ENCODE results near the gene MARCHF2. TPM values are rescaled to one million over a fixed set of nuclear protein-coding genes. Genes with fewer than 3 reads are reported as not detected.

The MARCHF2 gene
- total RNA-seq, 4 donors from 2014 or later: 86.1 to 381 (median 118) TPM

- in situ Hi-C loops (cut with MboI; ENCODE audit: low pct_ligation_motif_present in 1 of 4, low pct_unique_long_range_greater_than_20kb in 1 of 4, low sequenced_read_pairs in 3 of 4) (no loop called here), intact Hi-C loops (cut with DNase I; ENCODE audit: low total_unique reads) (no loop called here)
- 35% methylated on average over 11 of the region's 11 CpGs; no CpG with 5 or more reads in 1 of the 2 donors for WGBS, 2 donors (ENCODE audit: low coverage in 1 of 2)
- TF ChIP-seq POLR2AphosphoS5 (IDR thresholded peaks at IDR 0.05) (peak in 2 of 3 donors; percentile 34 to 73), EP300 (IDR thresholded peaks at IDR 0.05; ENCODE audit: low read depth) (no peak)
- Histone ChIP-seq H3K4me3 (peak overlapping the region in 1 of 4 donors; percentile 4), H3K27me3 (no peaks in the 10 kb centered on the region), H3K27ac (peak overlapping the region; percentile 99 to 100 (median 100)), H3K9me3 (no peaks in the 10 kb centered on the region), H3K36me3 (no peaks in the 10 kb centered on the region), H3K4me1 (peaks cover 21 to 52% (median 32%) of the 10 kb centered on the region in 4 donors)
- DNase-seq: no peak
Observed at GRCh38 chr19:8392017-8392591, 21.0 kb upstream of the MARCHF2 start.

- in situ Hi-C loops (cut with MboI; ENCODE audit: low pct_ligation_motif_present in 1 of 4, low pct_unique_long_range_greater_than_20kb in 1 of 4, low sequenced_read_pairs in 3 of 4): no loop called here
- H3K27me3 ChIP-seq: no peaks in the 10 kb centered on the region
- intact Hi-C loops (cut with DNase I; ENCODE audit: low total_unique reads): no loop called here
- no peak overlapping the region for H3K4me3 ChIP-seq
- peak overlapping the region; percentile 99 to 100 (median 100) for H3K27ac ChIP-seq
- TF ChIP-seq CTCF (IDR thresholded peaks at IDR 0.05): no peak
- no peak for TF ChIP-seq POLR2AphosphoS5 (IDR thresholded peaks at IDR 0.05)
- TF ChIP-seq POLR2A (IDR thresholded peaks at IDR 0.05): no peak
- TF ChIP-seq EP300 (IDR thresholded peaks at IDR 0.05; ENCODE audit: low read depth): no peak
- H3K36me3 ChIP-seq: no peaks in the 10 kb centered on the region
- no peak for DNase-seq
- WGBS, 2 donors (ENCODE audit: low coverage in 1 of 2): 62 to 100% methylated on average over 2 to 6 of the region's 8 CpGs
- peaks cover 22 to 59% (median 34%) of the 10 kb centered on the region in 4 donors for H3K4me1 ChIP-seq
- H3K9me3 ChIP-seq: no peaks in the 10 kb centered on the region
Observed at GRCh38 chr19:8393192-8393870, 19.8 kb upstream of the MARCHF2 start.

GRCh38 chr19:8393871-8394250, 19.2 kb upstream of the MARCHF2 start:
- intact Hi-C loops (cut with DNase I; ENCODE audit: low total_unique reads) (no loop called here), in situ Hi-C loops (cut with MboI; ENCODE audit: low pct_ligation_motif_present in 1 of 4, low pct_unique_long_range_greater_than_20kb in 1 of 4, low sequenced_read_pairs in 3 of 4) (no loop called here)
- peaks cover 22 to 59% (median 34%) of the 10 kb centered on the region in 4 donors for H3K4me1 ChIP-seq
- TF ChIP-seq CTCF (IDR thresholded peaks at IDR 0.05) (no peak), POLR2A (IDR thresholded peaks at IDR 0.05) (no peak), POLR2AphosphoS5 (IDR thresholded peaks at IDR 0.05) (no peak), EP300 (IDR thresholded peaks at IDR 0.05; ENCODE audit: low read depth) (no peak)
- no peaks in the 10 kb centered on the region for H3K27me3 ChIP-seq
- H3K27ac ChIP-seq: peak overlapping the region; percentile 99 to 100 (median 100)
- H3K4me3 ChIP-seq: no peak overlapping the region
- H3K9me3 ChIP-seq: no peaks in the 10 kb centered on the region
- no peaks in the 10 kb centered on the region for H3K36me3 ChIP-seq
- WGBS, 2 donors (ENCODE audit: low coverage in 1 of 2): 99% methylated on average over 8 of the region's 8 CpGs; no CpG with 5 or more reads in 1 of the 2 donors
- DNase-seq: no peak

- no peaks in the 10 kb centered on the region for H3K9me3 ChIP-seq
- 91 to 98% methylated on average over 8 to 14 of the region's 14 CpGs for WGBS, 2 donors (ENCODE audit: low coverage in 1 of 2)
- H3K4me1 ChIP-seq: peaks cover 21 to 55% (median 30%) of the 10 kb centered on the region in 4 donors
- no peak overlapping the region for H3K4me3 ChIP-seq
- DNase-seq: no peak
- no peaks in the 10 kb centered on the region for H3K27me3 ChIP-seq
- TF ChIP-seq EP300 (IDR thresholded peaks at IDR 0.05; ENCODE audit: low read depth) (no peak), POLR2A (IDR thresholded peaks at IDR 0.05) (no peak)
- no peaks in the 10 kb centered on the region for H3K36me3 ChIP-seq
- intact Hi-C loops (cut with DNase I; ENCODE audit: low total_unique reads): loop anchor here (2.0 kb wide), 1 partner anchor 41 kb away; no protein-coding TSS in a partner anchor
- H3K27ac ChIP-seq: peak overlapping the region; percentile 27 to 100 (median 100)
- in situ Hi-C loops (cut with MboI; ENCODE audit: low pct_ligation_motif_present in 1 of 4, low pct_unique_long_range_greater_than_20kb in 1 of 4, low sequenced_read_pairs in 3 of 4): no loop called here
Observed at GRCh38 chr19:8395621-8396082, 17.5 kb upstream of the MARCHF2 start.

- Histone ChIP-seq H3K27me3 (no peaks in the 10 kb centered on the region), H3K4me3 (no peak overlapping the region), H3K27ac (no peak overlapping the region), H3K4me1 (peaks cover 17 to 51% (median 26%) of the 10 kb centered on the region in 4 donors), H3K36me3 (no peaks in the 10 kb centered on the region), H3K9me3 (no peaks in the 10 kb centered on the region)
- 90 to 94% methylated on average over 5 to 7 of the region's 7 CpGs for WGBS, 2 donors (ENCODE audit: low coverage in 1 of 2)
- intact Hi-C loops (cut with DNase I; ENCODE audit: low total_unique reads): loop anchor here (2.0 kb wide), 1 partner anchor 41 kb away; no protein-coding TSS in a partner anchor
- no peak for DNase-seq
- no peak for TF ChIP-seq POLR2A (IDR thresholded peaks at IDR 0.05)
- TF ChIP-seq POLR2AphosphoS5 (IDR thresholded peaks at IDR 0.05): no peak
- in situ Hi-C loops (cut with MboI; ENCODE audit: low pct_ligation_motif_present in 1 of 4, low pct_unique_long_range_greater_than_20kb in 1 of 4, low sequenced_read_pairs in 3 of 4): no loop called here
Observed at GRCh38 chr19:8396185-8396562, 16.9 kb upstream of the MARCHF2 start.

Data from transverse colon (tissue), 4 donors.